HepG2 (cell line): ENCODE measurements around the gene SURF2.

Experiments
- FOXJ3 ChIP-seq: sonication (generic); formaldehyde crosslinking; IDR thresholded peaks from 2 replicates; pipeline ENCODE4 v1.4.0; 2020; ENCODE audit warnings: missing genetic modification reagents, mild to moderate bottlenecking, borderline replicate concordance
- GABPA ChIP-seq, 2 experiments: IDR thresholded peaks; 2 replicates each; pipeline ENCODE4 v1.6.1; 2011 to 2016; ENCODE audit warnings: low read depth in 2 of 2, low read length in 1 of 2, missing biosample characterization in 1 of 2, missing genetic modification characterization in 1 of 2
- NFYB ChIP-seq: sonication (generic); formaldehyde crosslinking; IDR thresholded peaks from 2 replicates; pipeline ENCODE4 v1.4.0; 2020; ENCODE audit warnings: missing genetic modification reagents
- REXO4 ChIP-seq: sonication (generic); formaldehyde crosslinking; IDR thresholded peaks from 2 replicates; pipeline ENCODE4 v1.8.0; 2022; ENCODE audit warnings: missing genetic modification reagents, mild to moderate bottlenecking, borderline replicate concordance
- TCF7L2 ChIP-seq: IDR thresholded peaks from 2 replicates; pipeline ENCODE4 v1.6.1; 2011; ENCODE audit warnings: mild to moderate bottlenecking, low read depth, low read length, moderate library complexity
- ZBTB21 ChIP-seq: sonication (generic); formaldehyde crosslinking; IDR thresholded peaks from 2 replicates; pipeline ENCODE4 v1.4.0; 2020; ENCODE audit warnings: missing genetic modification reagents
- ZNF232 ChIP-seq: sonication (generic); formaldehyde crosslinking; IDR thresholded peaks from 2 replicates; pipeline ENCODE4 v1.4.0; 2020; ENCODE audit warnings: missing genetic modification reagents, borderline replicate concordance
- ZNF274 ChIP-seq: sonication (generic); formaldehyde crosslinking; IDR thresholded peaks from 2 replicates; pipeline ENCODE4 v1.5.1; 2020; ENCODE audit warnings: mild to moderate bottlenecking, missing genetic modification reagents
- ZNF558 ChIP-seq: sonication (generic); formaldehyde crosslinking; IDR thresholded peaks from 2 replicates; pipeline ENCODE4 v1.9.0; 2022; ENCODE audit warnings: mild to moderate bottlenecking, missing genetic modification reagents, borderline replicate concordance
- TF ChIP-seq, protein P1 (sequence below): IDR thresholded peaks from 2 replicates; pipeline ENCODE4 v1.6.1; 2016; ENCODE audit warnings: control low read depth

DNA sequence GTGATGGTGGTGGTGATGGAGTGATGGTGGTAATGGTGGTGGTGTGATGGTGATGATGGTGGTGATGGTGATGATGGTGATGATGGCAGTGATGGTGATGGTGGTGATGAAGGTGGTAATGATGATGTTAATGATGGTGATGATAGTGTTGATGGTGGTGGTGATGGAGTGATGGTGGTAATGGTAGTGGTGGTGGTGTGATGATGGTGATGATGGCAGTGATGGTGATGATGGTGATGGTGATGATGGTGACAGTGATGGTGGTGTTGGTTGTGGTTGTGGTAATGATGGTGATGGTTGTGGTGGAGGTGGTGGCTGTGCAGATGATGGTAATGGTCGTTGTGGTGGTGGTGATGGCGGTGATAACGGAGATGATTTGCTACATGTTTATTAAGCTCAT lies 27.1 kb downstream of the SURF2 start:
- TF ChIP-seq ZNF274 (no peak), TCF7L2 (no peak), ZNF558 (CRISPR knock-in tag) (no peak), GABPA (IDR thresholded peaks at IDR 0.05; ENCODE audit: low read depth, low read length) (no peak), GABPA (CRISPR knock-in tag; IDR thresholded peaks at IDR 0.05; ENCODE audit: low read depth) (no peak), ZNF232 (CRISPR knock-in tag) (no peak), FOXJ3 (CRISPR knock-in tag) (no peak), REXO4 (CRISPR knock-in tag) (no peak), NFYB (CRISPR knock-in tag) (no peak), ZBTB21 (CRISPR knock-in tag) (no peak)
- TF ChIP-seq, protein P1, sequence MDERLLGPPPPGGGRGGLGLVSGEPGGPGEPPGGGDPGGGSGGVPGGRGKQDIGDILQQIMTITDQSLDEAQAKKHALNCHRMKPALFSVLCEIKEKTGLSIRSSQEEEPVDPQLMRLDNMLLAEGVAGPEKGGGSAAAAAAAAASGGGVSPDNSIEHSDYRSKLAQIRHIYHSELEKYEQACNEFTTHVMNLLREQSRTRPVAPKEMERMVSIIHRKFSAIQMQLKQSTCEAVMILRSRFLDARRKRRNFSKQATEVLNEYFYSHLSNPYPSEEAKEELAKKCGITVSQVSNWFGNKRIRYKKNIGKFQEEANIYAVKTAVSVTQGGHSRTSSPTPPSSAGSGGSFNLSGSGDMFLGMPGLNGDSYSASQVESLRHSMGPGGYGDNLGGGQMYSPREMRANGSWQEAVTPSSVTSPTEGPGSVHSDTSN (CRISPR knock-in tag): no peak
